ENCODE results near the gene PALLD. TPM values are rescaled to one million over a fixed set of nuclear protein-coding genes. Genes with fewer than 3 reads are reported as not detected.
A peak's percentile ranks its signal among the peaks of the same experiment; 100 is the strongest.
"Not testable (repeated sequence)": the region's sequence is repeated elsewhere in the genome, so short reads cannot be mapped to it uniquely, and the experiment has no call there.

The PALLD gene
- total RNA-seq, 1 experiment from 2014 or later, result 20.9 TPM

DNA sequence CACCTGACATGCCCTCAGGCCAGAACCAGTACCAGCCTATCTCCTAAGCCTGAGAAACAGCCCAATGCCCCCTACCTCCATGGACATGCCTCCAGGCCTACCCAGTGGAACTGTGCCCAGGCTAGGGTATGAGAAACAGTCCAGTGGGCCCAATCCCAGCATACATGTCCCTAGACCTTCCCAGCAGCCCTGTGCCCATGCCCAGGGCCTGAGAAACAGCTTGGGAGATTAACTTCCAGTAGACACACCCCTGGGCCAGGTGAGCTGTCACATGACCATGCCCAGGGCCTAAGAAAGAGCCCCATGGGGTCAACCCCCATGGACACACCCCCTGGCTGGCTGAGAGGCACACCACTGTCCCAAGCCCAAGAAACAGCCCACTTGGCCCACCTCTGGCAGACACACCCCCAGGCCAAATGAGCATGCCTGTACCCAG is 434.4 kb downstream of the PALLD start:
- no peak for DNase-seq (ENCODE audit: low read depth, low spot score)
- in situ Hi-C loops (cut with HindIII; ENCODE audit: low pct_unique_long_range_greater_than_20kb, low sequenced_read_pairs), result no loop called here

DNA sequence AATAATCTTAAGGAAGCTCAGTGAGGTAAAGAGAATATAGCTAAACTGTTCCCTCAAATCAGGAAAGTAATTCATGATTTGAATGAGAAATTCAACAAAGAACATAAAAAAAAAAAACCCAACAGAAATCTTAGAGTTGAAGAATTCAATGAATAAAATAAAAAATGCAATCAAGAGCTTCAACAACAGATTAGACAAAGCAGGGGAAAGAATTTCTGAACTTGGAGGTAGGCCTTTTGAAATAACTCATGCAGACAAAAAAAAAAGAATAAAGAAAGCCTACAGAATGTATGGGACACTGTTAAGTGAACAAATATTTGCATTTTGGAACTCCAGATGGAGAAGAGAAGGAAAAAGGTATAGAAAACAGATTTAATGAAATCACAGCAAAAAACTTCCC is 435.3 kb downstream of the PALLD start:
- no peak for DNase-seq (ENCODE audit: low read depth, low spot score)
- in situ Hi-C loops (cut with HindIII; ENCODE audit: low pct_unique_long_range_greater_than_20kb, low sequenced_read_pairs), result no loop called here

DNA sequence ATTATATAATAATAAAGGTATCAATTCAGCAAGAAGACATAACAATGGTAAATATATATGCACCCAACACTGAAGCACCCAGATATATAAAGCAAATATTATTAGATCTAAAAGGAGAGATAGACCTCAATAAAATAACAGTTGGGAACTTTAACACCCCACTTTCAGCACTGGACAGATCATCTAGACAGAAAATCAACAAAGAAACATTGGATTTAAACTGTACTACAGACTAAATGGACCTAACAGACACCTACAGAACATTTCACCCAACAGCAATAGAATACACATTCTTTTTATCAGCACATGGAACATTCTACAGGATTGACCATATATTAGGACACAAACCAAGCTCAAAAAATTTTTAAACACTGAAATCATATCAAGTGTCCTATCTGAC is 436.6 kb downstream of the PALLD start:
- in situ Hi-C loops (cut with HindIII; ENCODE audit: low pct_unique_long_range_greater_than_20kb, low sequenced_read_pairs), result no loop called here
- no peak for DNase-seq (ENCODE audit: low read depth, low spot score)

DNA sequence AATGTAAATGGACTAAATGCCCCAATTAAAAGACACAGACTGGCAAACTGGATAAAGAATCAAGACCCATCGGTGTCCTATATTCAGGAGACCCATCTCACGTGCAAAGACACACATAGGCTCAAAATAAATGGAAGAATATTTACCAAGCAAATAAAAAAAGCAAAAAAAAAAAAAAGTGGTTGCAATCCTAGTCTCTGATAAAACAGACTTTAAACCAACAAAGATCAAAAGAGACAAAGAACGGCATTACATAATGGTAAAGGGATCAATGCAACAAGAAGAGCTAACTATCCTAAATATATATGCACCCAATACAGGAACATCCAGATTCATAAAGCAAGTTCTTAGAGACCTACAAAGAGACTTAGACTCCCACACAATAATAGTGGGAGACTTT is 440.6 kb downstream of the PALLD start:
- DNase-seq (ENCODE audit: low read depth, low spot score); in situ Hi-C loops (cut with HindIII; ENCODE audit: low pct_unique_long_range_greater_than_20kb, low sequenced_read_pairs): not testable (repeated sequence)

DNA sequence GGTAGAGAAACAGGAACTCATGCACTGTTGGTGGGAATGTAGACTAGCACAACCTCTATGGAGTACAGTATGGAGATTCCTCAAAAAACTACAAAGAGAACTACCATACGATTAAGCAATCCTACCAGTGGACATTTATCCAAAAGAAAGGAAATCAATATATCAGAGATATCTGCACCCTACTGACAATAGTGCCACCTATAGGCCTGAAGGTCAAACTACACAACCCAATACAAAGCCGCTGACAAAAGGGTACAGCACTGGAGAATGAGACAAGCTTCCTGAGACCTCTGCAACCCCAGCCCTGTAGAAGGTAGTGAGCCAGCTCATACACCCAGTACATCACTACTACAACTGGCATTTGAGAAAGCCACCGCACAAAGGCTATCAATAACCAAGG is 446.1 kb downstream of the PALLD start:
- in situ Hi-C loops (cut with HindIII; ENCODE audit: low pct_unique_long_range_greater_than_20kb, low sequenced_read_pairs), result no loop called here
- DNase-seq (ENCODE audit: low read depth, low spot score), result peak; percentile 34

DNA sequence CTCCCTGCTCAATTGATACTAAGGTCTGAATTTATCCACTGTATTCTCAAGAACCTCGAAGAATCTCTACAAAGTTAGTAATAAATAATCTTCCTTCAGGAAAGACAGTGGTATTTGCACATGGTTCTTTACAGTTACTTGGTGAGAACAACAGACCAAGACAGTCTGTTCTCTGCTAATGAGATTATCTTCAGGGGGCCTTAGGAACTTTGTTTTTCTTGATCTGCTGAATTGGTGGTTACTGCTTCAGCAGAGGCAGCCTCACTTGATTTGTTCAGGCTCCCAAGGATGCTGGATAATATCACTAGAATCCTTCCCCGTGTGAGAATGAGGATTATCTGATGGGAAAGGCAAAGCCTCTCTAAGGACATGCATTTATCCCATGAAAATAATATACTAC is 448.4 kb downstream of the PALLD start:
- in situ Hi-C loops (cut with HindIII; ENCODE audit: low pct_unique_long_range_greater_than_20kb, low sequenced_read_pairs), result no loop called here
- no peak for DNase-seq (ENCODE audit: low read depth, low spot score)

DNA sequence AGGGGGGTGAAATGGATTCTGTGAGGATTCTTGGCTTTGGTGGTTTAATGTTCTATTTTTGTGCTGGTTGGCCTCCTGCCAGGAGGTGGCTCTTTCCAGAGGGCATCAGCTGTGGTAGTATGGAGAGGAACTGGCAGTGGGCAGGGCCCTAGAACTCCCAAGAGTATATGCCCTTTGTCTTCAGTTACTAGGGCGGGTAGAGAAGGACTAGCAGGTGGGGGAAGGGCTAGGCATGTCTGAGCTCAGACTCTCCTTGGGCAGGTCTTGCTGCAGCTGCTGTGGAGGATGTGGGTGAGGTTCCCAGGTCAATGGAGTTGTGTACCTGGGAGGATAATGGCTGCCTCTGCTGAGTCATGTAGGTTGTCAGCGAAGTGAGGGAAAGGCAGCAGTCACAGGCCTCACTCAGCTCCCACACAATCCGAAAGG is 456.0 kb downstream of the PALLD start:
- in situ Hi-C loops (cut with HindIII; ENCODE audit: low pct_unique_long_range_greater_than_20kb, low sequenced_read_pairs); DNase-seq (ENCODE audit: low read depth, low spot score): not testable (repeated sequence)

DNA sequence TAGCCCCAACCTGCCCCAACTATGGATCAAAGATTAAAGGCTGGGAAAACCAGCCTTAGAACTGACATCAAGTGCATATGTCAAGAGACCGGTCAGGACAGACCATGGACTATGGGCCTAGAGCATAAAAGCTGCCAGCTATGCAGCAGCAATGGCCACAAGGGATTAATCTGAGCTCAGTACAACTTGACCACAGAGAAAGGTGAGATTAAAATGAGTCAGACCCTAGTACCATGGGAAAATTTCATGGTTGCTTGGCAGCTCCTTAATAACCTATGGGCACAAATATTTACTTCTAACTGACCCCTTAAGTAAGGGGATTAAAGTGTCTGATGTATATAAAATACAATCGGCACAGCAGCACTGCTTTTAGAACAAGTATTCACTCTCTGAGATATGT is 458.8 kb downstream of the PALLD start:
- DNase-seq (ENCODE audit: low read depth, low spot score), result no peak
- in situ Hi-C loops (cut with HindIII; ENCODE audit: low pct_unique_long_range_greater_than_20kb, low sequenced_read_pairs), result no loop called here

DNA sequence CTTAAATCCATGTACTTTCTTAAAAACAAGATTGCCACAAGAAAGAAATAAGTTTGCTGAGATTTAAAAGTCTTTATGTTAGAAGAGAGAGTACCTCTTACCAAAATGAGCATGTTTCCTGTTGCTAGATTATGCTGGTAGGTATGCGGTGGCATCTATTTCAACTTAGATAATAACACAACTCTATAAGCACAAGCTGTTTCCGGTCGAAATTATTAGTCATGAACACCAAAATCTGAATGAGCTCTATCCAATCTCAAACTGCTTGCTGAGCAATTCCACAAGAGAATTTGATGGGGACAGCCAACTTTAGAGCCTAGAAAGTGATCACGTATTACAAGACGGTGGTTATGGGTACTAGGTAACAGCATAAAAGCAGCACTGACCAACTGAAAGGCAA is 463.9 kb downstream of the PALLD start:
- no peak for DNase-seq (ENCODE audit: low read depth, low spot score)
- in situ Hi-C loops (cut with HindIII; ENCODE audit: low pct_unique_long_range_greater_than_20kb, low sequenced_read_pairs), result no loop called here

DNA sequence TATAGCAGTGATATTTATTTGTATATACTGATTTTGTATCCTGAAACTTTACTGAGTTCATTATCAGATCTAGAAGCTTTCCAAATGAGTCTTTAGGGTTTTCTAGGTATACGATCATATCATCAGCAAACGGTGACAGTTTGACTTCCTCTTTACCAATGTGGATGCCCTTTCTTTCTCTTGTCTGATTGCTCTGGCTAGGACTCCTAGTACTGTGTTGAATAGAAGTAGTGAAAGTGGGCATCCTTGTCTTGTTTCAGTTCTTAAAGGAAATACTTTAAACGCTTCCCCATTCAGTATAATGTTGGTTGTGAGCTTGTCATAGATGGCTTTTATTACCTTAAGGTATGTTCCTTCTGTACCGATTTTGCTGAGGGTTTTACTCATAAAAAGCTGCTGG is 475.7 kb downstream of the PALLD start:
- in situ Hi-C loops (cut with HindIII; ENCODE audit: low pct_unique_long_range_greater_than_20kb, low sequenced_read_pairs), result no loop called here

More for the DNA sequence above, 475.7 kb downstream of the PALLD start:
- no peak for DNase-seq (ENCODE audit: low read depth, low spot score)

Small RNA genes lying within 50 kb of the gene (small RNA-seq; reads per million reads assigned to genes)
- gene RF00432 (0 reads per million in 2 experiments), gene RNU6-1336P (0 reads per million in 2 experiments), gene RNU6-853P (0 reads per million in 2 experiments)

Other genes starting within 250 kb of the PALLD start
- 5.5 and 7.2 TPM in 2 replicates for gene DDX60, start 178.3 kb upstream of the PALLD start, total RNA-seq (2014; rRNA removed; shearing (Covaris generic))
- 15.2 and 20.4 TPM in 2 replicates for gene DDX60L, start 16.6 kb upstream of the PALLD start, total RNA-seq (2014; rRNA removed; shearing (Covaris generic))